ENCODE measurements around the gene FAM53B. TPM values are rescaled to one million over a fixed set of nuclear protein-coding genes. Genes with fewer than 3 reads are reported as not detected.

FAM53B gene
- polyA plus RNA-seq, 1 of the 3 experiments (the other 2 are of a cell fraction), result 5.6 TPM

DNA sequence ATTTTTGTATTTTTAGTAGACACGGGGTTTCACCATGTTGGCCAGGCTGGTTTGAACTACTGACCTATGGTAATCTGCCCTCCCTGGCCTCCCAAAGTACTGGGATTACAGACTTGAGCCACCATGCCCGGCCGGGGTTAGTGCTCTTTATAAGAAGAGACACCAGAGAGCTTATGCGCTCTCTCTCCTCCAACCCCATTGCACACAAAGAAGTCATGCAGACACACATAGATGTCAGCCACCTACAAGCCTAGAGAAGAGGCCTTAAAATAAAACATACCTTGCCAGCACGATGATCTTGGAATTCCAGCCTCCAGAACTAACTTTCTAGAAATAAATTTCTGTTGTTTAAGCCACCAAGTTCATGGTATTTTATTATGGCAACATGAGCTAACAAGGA lies 10.0 kb upstream of the FAM53B start:
- POLR2A ChIA-PET, result no interaction called here
- TF ChIP-seq MEF2A (IDR thresholded peaks at IDR 0.05; ENCODE audit: borderline replicate concordance, low read depth) (no peak), EZH2phosphoT487 (IDR thresholded peaks at IDR 0.05; ENCODE audit: borderline replicate concordance, low read depth) (no peak), RFX5 (IDR thresholded peaks at IDR 0.05; ENCODE audit: low read length) (no peak), NFIC (IDR thresholded peaks at IDR 0.05; ENCODE audit: borderline replicate concordance) (no peak), FOXM1 (IDR thresholded peaks at IDR 0.05; ENCODE audit: low read depth) (no peak), FOXJ3 (CRISPR knock-in tag; IDR thresholded peaks at IDR 0.05) (no peak), YY1 (IDR thresholded peaks at IDR 0.05; ENCODE audit: low read depth) (no peak), RXRA (IDR thresholded peaks at IDR 0.05; ENCODE audit: borderline replicate concordance, low read depth) (no peak), RCOR1 (IDR thresholded peaks at IDR 0.05; ENCODE audit: low read length) (no peak)
- TF ChIP-seq, protein P1, sequence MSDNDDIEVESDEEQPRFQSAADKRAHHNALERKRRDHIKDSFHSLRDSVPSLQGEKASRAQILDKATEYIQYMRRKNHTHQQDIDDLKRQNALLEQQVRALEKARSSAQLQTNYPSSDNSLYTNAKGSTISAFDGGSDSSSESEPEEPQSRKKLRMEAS (IDR thresholded peaks at IDR 0.05; ENCODE audit: low read depth), result no peak
- no peak for DNase-seq
- Histone ChIP-seq H3K36me3 (replicated peaks in 1 of 2; ENCODE audit: control insufficient read depth in 1 of 2, insufficient read depth in 2 of 2, low read length in 1 of 2) (peaks cover 29 to 45% of the 10 kb centered on the region in 2 experiments), H3F3A (replicated peaks; ENCODE audit: insufficient read depth) (peaks cover 4% of the 10 kb centered on the region), H3K4me2 (no peak overlapping the region), H4K20me1 (ENCODE audit: insufficient read depth) (no peaks in the 10 kb centered on the region), H3K9me3 (no peaks in the 10 kb centered on the region), H3K4me3 (ENCODE audit: low read depth in 2 of 2, low read length in 1 of 2) (no peak overlapping the region), H3K4me1 (ENCODE audit: control insufficient read depth in 1 of 2, insufficient read depth in 2 of 2, low read depth in 1 of 2, low read length in 1 of 2) (peaks cover 0 to 7% of the 10 kb centered on the region in 2 experiments; a peak in 1 of 4 replicates), H3K79me2 (ENCODE audit: insufficient read depth) (peaks cover 8% of the 10 kb centered on the region; the same call in 1 of the 2 replicates), H3K27me3 (ENCODE audit: insufficient read depth) (no peaks in the 10 kb centered on the region), H2AFZ (ENCODE audit: low read depth) (no peak overlapping the region), H3K9ac (no peak overlapping the region), H3K9me2 (no peaks in the 10 kb centered on the region), H3K27ac (ENCODE audit: low read depth in 2 of 2, low read length in 1 of 2) (no peak overlapping the region)
- CTCF ChIA-PET, result interaction anchor here (1.0 to 4.5 kb wide), 5 partner anchors 8 to 224 kb away, joined by 3 to 31 read pairs (median 14); partner anchors contain the start of gene FAM53B
- 94% methylated on average over 5 of the region's 5 CpGs for WGBS (ENCODE audit: low lambda C conversion rate)

DNA sequence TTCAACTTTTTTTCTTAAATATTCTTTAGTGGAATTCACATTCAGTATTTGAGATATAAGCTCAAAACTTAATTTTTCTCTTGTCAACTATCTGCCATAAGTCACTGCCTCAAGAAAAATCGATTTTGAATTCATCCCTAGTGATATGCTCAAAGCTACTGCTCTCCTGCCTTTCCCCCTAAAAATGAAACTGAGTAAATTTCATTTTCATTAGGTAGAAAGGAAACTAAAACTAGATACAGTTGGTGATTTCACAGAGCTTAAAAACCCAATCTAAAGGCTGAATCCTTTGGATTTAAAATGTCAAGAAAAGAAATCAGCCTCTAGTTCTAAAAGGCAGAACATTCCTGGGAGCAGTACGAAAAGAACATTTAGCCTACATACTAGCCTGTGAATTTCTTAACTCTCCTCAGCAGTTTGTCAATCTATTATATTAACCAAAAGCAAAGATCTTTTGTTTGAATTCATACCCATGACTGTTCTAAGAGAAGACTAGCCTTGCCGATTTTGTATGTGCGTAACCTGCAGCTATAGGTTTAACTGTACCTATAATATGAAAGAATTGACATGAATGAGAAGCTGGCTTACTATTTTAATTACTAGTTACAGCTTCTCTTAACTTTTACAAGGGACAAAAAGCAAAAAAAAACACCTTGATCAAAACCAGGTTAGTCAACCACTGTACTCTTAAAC lies 4.9 kb upstream of the FAM53B start:
- ChIA-PET CTCF (interaction anchor here (0.9 to 6.5 kb wide), 5 partner anchors 8 to 219 kb away, joined by 3 to 105 read pairs (median 3); no protein-coding TSS in a partner anchor), POLR2A (no interaction called here)
- H3K27ac ChIP-seq (ENCODE audit: low read depth in 2 of 2, low read length in 1 of 2), result no peak overlapping the region
- no peak overlapping the region for H2AFZ ChIP-seq (ENCODE audit: low read depth)
- no peaks in the 10 kb centered on the region for H3K9me2 ChIP-seq
- H3K4me2 ChIP-seq, result no peak overlapping the region
- no peaks in the 10 kb centered on the region for H3K79me2 ChIP-seq (ENCODE audit: insufficient read depth)
- H3K9me3 ChIP-seq, result no peaks in the 10 kb centered on the region
- no peaks in the 10 kb centered on the region for H3K27me3 ChIP-seq (ENCODE audit: insufficient read depth)
- no peak overlapping the region for H3K9ac ChIP-seq
- H3K4me1 ChIP-seq (ENCODE audit: control insufficient read depth in 1 of 2, insufficient read depth in 2 of 2, low read depth in 1 of 2, low read length in 1 of 2), result peaks cover 2 to 4% of the 10 kb centered on the region in 2 experiments; a peak in 2 of 4 replicates
- WGBS (ENCODE audit: low lambda C conversion rate), result 75% methylated on average over 4 of the region's 4 CpGs
- no peak overlapping the region for H3K4me3 ChIP-seq (ENCODE audit: low read depth in 2 of 2, low read length in 1 of 2)
- TF ChIP-seq NRF1 (IDR thresholded peaks at IDR 0.05; ENCODE audit: low read depth, low read length) (no peak), RCOR1 (IDR thresholded peaks at IDR 0.05; ENCODE audit: low read length) (no peak), RFX5 (IDR thresholded peaks at IDR 0.05; ENCODE audit: low read length) (no peak), EP300 (IDR thresholded peaks at IDR 0.05; ENCODE audit: borderline replicate concordance in 1 of 2, low read depth in 1 of 2, low read length in 1 of 2) (no peak), FOXM1 (IDR thresholded peaks at IDR 0.05; ENCODE audit: low read depth) (no peak)
- TF ChIP-seq, protein P2, sequence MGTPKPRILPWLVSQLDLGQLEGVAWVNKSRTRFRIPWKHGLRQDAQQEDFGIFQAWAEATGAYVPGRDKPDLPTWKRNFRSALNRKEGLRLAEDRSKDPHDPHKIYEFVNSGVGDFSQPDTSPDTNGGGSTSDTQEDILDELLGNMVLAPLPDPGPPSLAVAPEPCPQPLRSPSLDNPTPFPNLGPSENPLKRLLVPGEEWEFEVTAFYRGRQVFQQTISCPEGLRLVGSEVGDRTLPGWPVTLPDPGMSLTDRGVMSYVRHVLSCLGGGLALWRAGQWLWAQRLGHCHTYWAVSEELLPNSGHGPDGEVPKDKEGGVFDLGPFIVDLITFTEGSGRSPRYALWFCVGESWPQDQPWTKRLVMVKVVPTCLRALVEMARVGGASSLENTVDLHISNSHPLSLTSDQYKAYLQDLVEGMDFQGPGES (IDR thresholded peaks at IDR 0.05; ENCODE audit: low read depth, low read length), result no peak
- no peak for DNase-seq
- H3F3A ChIP-seq (replicated peaks; ENCODE audit: insufficient read depth), result peaks cover 13% of the 10 kb centered on the region
- no peaks in the 10 kb centered on the region for H4K20me1 ChIP-seq (ENCODE audit: insufficient read depth)
- peaks cover 9 to 14% of the 10 kb centered on the region in 2 experiments for H3K36me3 ChIP-seq (replicated peaks in 1 of 2; ENCODE audit: control insufficient read depth in 1 of 2, insufficient read depth in 2 of 2, low read length in 1 of 2)
